OCI-LY3 (cell line): ENCODE measurements around the gene PTK6.

Experiments used
- H2AFZ ChIP-seq: fragments of 200-600, 300-600 bp; shearing (Covaris generic); 2 replicates; pipeline ENCODE4 v1.6.0; 2014; ENCODE audit warnings: antibody characterized with exemption, low read depth, low read length
- H3K27ac ChIP-seq: fragments of 200-600, 300-600 bp; sonication (generic); 2 replicates; pipeline ENCODE4 v1.5.1; 2014; ENCODE audit warnings: mild to moderate bottlenecking, low read length, moderate library complexity, mixed read lengths
- H3K27me3 ChIP-seq: fragments of 200-600, 300-600 bp; sonication (generic); 2 replicates; pipeline ENCODE4 v1.6.1; 2014; ENCODE audit warnings: low read depth, low read length, mixed read lengths
- H3K36me3 ChIP-seq: fragments of 200-600, 300-600 bp; sonication (generic); replicated peaks from 2 replicates; pipeline ENCODE3; 2014; ENCODE audit warnings: low read depth, low read length, mixed read lengths
- H3K4me1 ChIP-seq: fragments of 300-600, 200-600 bp; sonication (generic); 2 replicates; pipeline ENCODE4 v1.6.1; 2014; ENCODE audit warnings: low read length, mixed read lengths
- H3K4me2 ChIP-seq: fragments of 200-600, 300-600 bp; sonication (generic); 2 replicates; pipeline ENCODE4 v1.6.1; 2014; ENCODE audit warnings: low read length, mixed read lengths
- H3K4me3 ChIP-seq: fragments of 300-600, 200-600 bp; sonication (generic); 2 replicates; pipeline ENCODE4 v1.5.1; 2014; ENCODE audit warnings: antibody characterized with exemption, mild to moderate bottlenecking, low read length, moderate library complexity
- H3K79me2 ChIP-seq: fragments of 300-600, 200-600 bp; shearing (Covaris generic); 2 replicates; pipeline ENCODE4 v1.6.1; 2014; ENCODE audit warnings: mild to moderate bottlenecking, low read length, mixed read lengths
- H3K9ac ChIP-seq: fragments of 300-600, 200-600 bp; shearing (Covaris generic); 2 replicates; pipeline ENCODE4 v1.6.0; 2014; ENCODE audit warnings: mild to moderate bottlenecking, low read length, moderate library complexity
- H3K9me3 ChIP-seq: fragments of 200-600, 300-600 bp; shearing (Covaris generic); 2 replicates; pipeline ENCODE4 v1.6.1; 2014; ENCODE audit warnings: low read length, mixed read lengths; ENCODE audit not compliant: insufficient read depth
- H4K20me1 ChIP-seq: fragments of 200-600, 300-600 bp; sonication (generic); 2 replicates; pipeline ENCODE4 v1.6.1; 2016; ENCODE audit warnings: low read length, mixed read lengths; ENCODE audit not compliant: insufficient read depth
- CTCF ChIP-seq: fragments of 200-600, 300-600 bp; sonication (generic); IDR thresholded peaks from 2 replicates; pipeline ENCODE4 v1.5.1; 2014; ENCODE audit warnings: antibody characterized with exemption, low read length, low read depth
- EZH2phosphoT487 ChIP-seq: fragments of 200-600 bp; shearing (Covaris generic); IDR thresholded peaks from 2 replicates; pipeline ENCODE4 v1.6.1; 2018; ENCODE audit warnings: antibody characterized with exemption, mixed run types, low read depth

Gene PTK6

DNA sequence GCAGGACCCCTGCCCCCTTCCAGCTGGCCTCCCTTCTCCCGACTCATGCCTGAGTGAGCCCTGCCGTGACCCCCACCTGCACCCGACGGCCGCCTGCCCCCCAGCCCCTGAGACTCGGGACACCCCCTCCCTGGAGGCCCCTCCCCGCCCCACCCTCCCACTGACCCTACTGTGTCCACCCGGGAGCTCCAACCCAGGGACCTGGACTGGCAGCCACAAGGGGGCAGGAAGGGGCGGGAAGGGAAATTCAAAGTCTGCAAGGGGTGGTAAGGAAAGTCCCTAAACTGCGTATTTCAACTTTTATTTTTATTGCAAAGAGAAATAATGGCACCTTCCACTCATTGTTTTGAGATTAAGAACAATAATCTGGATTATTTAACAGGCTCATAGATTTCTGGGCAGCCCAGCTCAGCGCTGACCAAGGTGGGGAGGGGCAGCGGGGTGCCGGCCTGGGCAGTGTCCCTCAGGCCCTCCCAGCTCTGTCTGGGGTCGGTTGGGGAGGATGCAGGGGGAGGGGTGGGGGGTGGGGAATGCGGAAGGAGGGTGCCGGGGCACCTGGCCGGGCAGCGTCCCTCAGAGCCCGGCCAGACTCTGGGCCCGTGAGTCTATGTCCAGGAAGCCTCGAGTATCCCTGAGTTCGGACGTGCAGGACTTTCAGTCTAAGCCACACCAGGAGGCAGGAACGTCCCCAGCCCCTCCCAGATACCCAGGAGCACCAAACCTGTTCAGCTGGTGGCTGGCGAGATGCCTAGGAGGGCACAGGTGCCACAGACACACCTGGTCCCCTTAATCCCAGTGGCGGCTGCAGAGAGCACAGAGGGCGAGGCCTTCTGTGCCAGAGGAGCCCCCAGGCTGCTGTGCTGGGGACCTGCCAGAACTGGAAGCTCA is 1.3 kb upstream of the PTK6 start:
- Histone ChIP-seq H4K20me1 (no peaks in the 10 kb centered on the region), H2AFZ (peak overlapping the region; percentile 46), H3K4me3 (peak overlapping the region; percentile 84), H3K36me3 (no peaks in the 10 kb centered on the region), H3K27me3 (peaks cover 2% of the 10 kb centered on the region; the same call in 1 of the 2 replicates), H3K79me2 (no peaks in the 10 kb centered on the region), H3K4me1 (peaks cover 30% of the 10 kb centered on the region), H3K4me2 (peak overlapping the region; percentile 76), H3K27ac (no peak overlapping the region), H3K9me3 (no peaks in the 10 kb centered on the region), H3K9ac (peak overlapping the region; percentile 48)
- TF ChIP-seq CTCF = no peak
- TF ChIP-seq EZH2phosphoT487 = no peak

GRCh38 chr20:63537525-63538203 is 488 bp upstream of the PTK6 start:
- TF ChIP-seq EZH2phosphoT487 = no peak
- TF ChIP-seq CTCF = peak; percentile 81
- Histone ChIP-seq H3K27ac (peak overlapping the region; percentile 75), H3K4me1 (peaks cover 24% of the 10 kb centered on the region), H4K20me1 (no peaks in the 10 kb centered on the region), H2AFZ (0 out of 2 replicates have a peak overlapping the region, but pooled peaks have one; percentile 37), H3K9me3 (no peaks in the 10 kb centered on the region), H3K4me3 (peak overlapping the region; percentile 84), H3K9ac (peak overlapping the region; percentile 81), H3K36me3 (no peaks in the 10 kb centered on the region), H3K27me3 (no peaks in the 10 kb centered on the region), H3K79me2 (no peaks in the 10 kb centered on the region), H3K4me2 (peak overlapping the region; percentile 90)

DNA sequence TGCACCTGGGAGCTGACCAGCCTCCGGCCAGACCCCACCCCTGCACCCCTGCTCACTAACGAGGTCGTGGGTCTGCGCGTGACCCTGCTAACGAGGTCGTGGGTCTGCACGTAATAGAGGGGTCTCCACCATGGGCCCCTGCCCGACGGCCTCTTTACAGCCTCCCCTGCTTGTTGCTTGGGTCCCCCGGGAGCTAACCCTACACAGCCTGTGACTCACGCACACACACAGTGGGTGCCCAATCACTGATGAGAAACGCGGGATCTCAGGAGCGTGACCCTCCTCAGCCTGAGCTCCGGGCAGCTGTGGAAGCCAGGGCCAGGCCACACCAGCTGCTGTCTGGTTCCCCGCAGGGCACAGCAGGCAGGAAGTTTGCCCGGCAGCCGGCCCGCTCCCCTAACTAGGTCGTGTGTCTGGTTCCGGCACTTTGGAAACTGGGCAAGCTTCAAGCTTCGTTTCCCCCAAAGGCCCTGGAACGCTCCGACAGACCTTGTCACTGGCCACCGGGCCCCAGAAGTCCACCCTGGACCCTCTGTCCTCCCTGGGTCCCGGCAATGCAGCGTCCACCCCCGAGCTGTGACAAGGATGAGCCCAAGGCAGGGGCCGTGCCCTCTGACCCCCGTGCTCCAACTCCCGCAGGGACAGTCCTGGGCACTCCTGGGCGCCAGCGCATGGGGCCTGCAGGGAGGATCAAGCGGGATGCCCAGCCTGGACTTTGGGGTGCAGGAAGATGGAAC is 767 bp downstream of the PTK6 start:
- H3K4me3 ChIP-seq = peak overlapping the region; percentile 84

More for the DNA sequence above, 767 bp downstream of the PTK6 start:
- peaks cover 17% of the 10 kb centered on the region for H3K4me1 ChIP-seq
- TF ChIP-seq EZH2phosphoT487 (no peak), CTCF (no peak)
- H3K9ac ChIP-seq = peak overlapping the region; percentile 81; the same call in 1 of the 2 replicates
- no peak overlapping the region for H2AFZ ChIP-seq
- H3K4me2 ChIP-seq = peak overlapping the region; percentile 90
- H3K79me2 ChIP-seq = no peaks in the 10 kb centered on the region
- peaks cover 5% of the 10 kb centered on the region; the same call in 1 of the 2 replicates for H3K27me3 ChIP-seq
- no peaks in the 10 kb centered on the region for H3K36me3 ChIP-seq
- no peaks in the 10 kb centered on the region for H4K20me1 ChIP-seq
- no peak overlapping the region for H3K27ac ChIP-seq
- no peaks in the 10 kb centered on the region for H3K9me3 ChIP-seq
